G401 (cell line): ENCODE measurements around the gene MASTL. TPM values are rescaled to one million over a fixed set of nuclear protein-coding genes. Genes with fewer than 3 reads are reported as not detected.
A peak's percentile ranks its signal among the peaks of the same experiment; 100 is the strongest.

ENCODE experiments used
- DNase-seq: peaks from one replicate; pipeline ENCODE4 v3.0.0-alpha.2; 2015; ENCODE audit warnings: low spot score
- in situ Hi-C: cut with HindIII; loops from 2 replicates; pipeline ENCODE4 v1.10.0; 2016; ENCODE audit warnings: low sequenced_read_pairs, mixed read lengths
- total RNA-seq: library from RNA; depleted of rRNA; stranded (reverse); fragments of >200 nt; shearing (Covaris generic); gene quantifications from 2 replicates; pipeline ENCODE4 v1.2.3, GENCODE V29; 2014; rRNA removed

MASTL gene
- total RNA-seq, 1 experiment from 2014 or later: 27.4 TPM

- no peak for DNase-seq
- in situ Hi-C loops: no loop called here
These were observed 52.2 kb downstream of the MASTL start for GRCh38 chr10:27207350-27207749.

- peak; percentile 22 for DNase-seq
- in situ Hi-C loops: no loop called here
These were observed 68.8 kb downstream of the MASTL start for GRCh38 chr10:27223964-27224363.

GRCh38 chr10:27225011-27225590 is 69.9 kb downstream of the MASTL start:
- in situ Hi-C loops: no loop called here
- no peak for DNase-seq

GRCh38 chr10:27225642-27226257 is 70.6 kb downstream of the MASTL start:
- in situ Hi-C loops: no loop called here
- no peak for DNase-seq

- no peak for DNase-seq
- in situ Hi-C loops: no loop called here
These were observed 74.9 kb downstream of the MASTL start for GRCh38 chr10:27230022-27230421.

- no peak for DNase-seq
- in situ Hi-C loops: no loop called here
These were observed 80.6 kb downstream of the MASTL start for GRCh38 chr10:27235706-27236105.

Other genes with a start within 250 kb of the MASTL start
- 6.3 and 8.5 TPM in 2 replicates for gene ANKRD26, start 54.9 kb upstream of the MASTL start, total RNA-seq
- 77.0 and 109 TPM in 2 replicates for gene YME1L1, start 968 bp upstream of the MASTL start, total RNA-seq
- gene ACBD5, start 85.4 kb downstream of the MASTL start, total RNA-seq: 17.6 and 18.6 TPM in 2 replicates